ENCODE measurements around the gene UBE3C.

UBE3C gene

GRCh38 chr7:157270060-157270444, 131.3 kb downstream of the UBE3C start:
- 97% methylated on average over 3 of the region's 3 CpGs for WGBS
- H3K4me2 ChIP-seq (ENCODE audit: low read length, poor library complexity, severe bottlenecking) = no peak overlapping the region
- no peaks in the 10 kb centered on the region for H3K27me3 ChIP-seq (ENCODE audit: control insufficient read depth in 1 of 2, insufficient read depth in 1 of 2, low read length in 2 of 2)
- H3K4me3 ChIP-seq (ENCODE audit: insufficient read depth in 1 of 2, low read depth in 1 of 2, low read length in 2 of 2) = no peak overlapping the region
- no peak overlapping the region for H3K18ac ChIP-seq (ENCODE audit: low read depth in 1 of 2, low read length in 2 of 2)
- H4K8ac ChIP-seq (ENCODE audit: low read length) = no peak overlapping the region
- H2BK5ac ChIP-seq (ENCODE audit: low read depth, low read length, poor library complexity, severe bottlenecking) = no peak overlapping the region
- H2AK5ac ChIP-seq (ENCODE audit: low read length, severe bottlenecking) = no peak overlapping the region
- H3K79me1 ChIP-seq (replicated peaks; ENCODE audit: low read length, poor library complexity, severe bottlenecking) = peaks cover 9% of the 10 kb centered on the region
- H3K4me1 ChIP-seq (ENCODE audit: control insufficient read depth, insufficient read depth, low read depth, low read length) = peaks cover 15% of the 10 kb centered on the region
- no peak overlapping the region for H3K14ac ChIP-seq (ENCODE audit: low read length in 2 of 2)
- H2BK120ac ChIP-seq (ENCODE audit: low read depth, low read length) = no peak overlapping the region
- no peak overlapping the region for H2AFZ ChIP-seq (ENCODE audit: low read depth, low read length)
- peaks cover 43 to 53% of the 10 kb centered on the region in 2 experiments for H3K36me3 ChIP-seq (ENCODE audit: control insufficient read depth in 1 of 2, insufficient read depth in 2 of 2, low read depth in 1 of 2, low read length in 2 of 2)
- no peak overlapping the region for H2BK15ac ChIP-seq (ENCODE audit: low read depth, poor library complexity, severe bottlenecking)
- H2BK12ac ChIP-seq (ENCODE audit: low read length in 2 of 2) = no peak overlapping the region
- H3K4ac ChIP-seq (ENCODE audit: low read depth in 1 of 2, low read length in 2 of 2) = no peak overlapping the region
- no peaks in the 10 kb centered on the region for H3K9me3 ChIP-seq (ENCODE audit: control insufficient read depth, low read length)
- DNase-seq = no peak
- H3K9ac ChIP-seq (ENCODE audit: low read length) = no peak overlapping the region
- H4K91ac ChIP-seq (ENCODE audit: low read length) = no peak overlapping the region
- H3K27ac ChIP-seq (ENCODE audit: low read length, poor library complexity, severe bottlenecking) = no peak overlapping the region
- H3K23ac ChIP-seq (ENCODE audit: low read length in 2 of 2) = no peak overlapping the region

GRCh38 chr7:157271315-157271990, 132.7 kb downstream of the UBE3C start:
- Histone ChIP-seq H3K36me3 (ENCODE audit: control insufficient read depth in 1 of 2, insufficient read depth in 2 of 2, low read depth in 1 of 2, low read length in 2 of 2) (peaks cover 37 to 42% of the 10 kb centered on the region in 2 experiments), H3K9me3 (ENCODE audit: control insufficient read depth, low read length) (no peaks in the 10 kb centered on the region), H3K9ac (ENCODE audit: low read length) (peak overlapping the region; percentile 62), H3K27me3 (ENCODE audit: control insufficient read depth in 1 of 2, insufficient read depth in 1 of 2, low read length in 2 of 2) (no peaks in the 10 kb centered on the region), H2BK5ac (ENCODE audit: low read depth, low read length, poor library complexity, severe bottlenecking) (no peak overlapping the region), H2BK120ac (ENCODE audit: low read depth, low read length) (no peak overlapping the region), H3K4ac (ENCODE audit: low read depth in 1 of 2, low read length in 2 of 2) (no peak overlapping the region), H4K91ac (ENCODE audit: low read length) (peak overlapping the region; percentile 65), H4K8ac (ENCODE audit: low read length) (peak overlapping the region; percentile 49), H2BK15ac (ENCODE audit: low read depth, poor library complexity, severe bottlenecking) (no peak overlapping the region), H3K79me1 (replicated peaks; ENCODE audit: low read length, poor library complexity, severe bottlenecking) (peaks cover 8% of the 10 kb centered on the region), H3K27ac (ENCODE audit: low read length, poor library complexity, severe bottlenecking) (peak overlapping the region; percentile 43), H3K18ac (ENCODE audit: low read depth in 1 of 2, low read length in 2 of 2) (peak overlapping the region; percentile 29 to 30), H3K4me1 (ENCODE audit: control insufficient read depth, insufficient read depth, low read depth, low read length) (peaks cover 17% of the 10 kb centered on the region), H2AFZ (ENCODE audit: low read depth, low read length) (no peak overlapping the region), H3K14ac (ENCODE audit: low read length in 2 of 2) (no peak overlapping the region), H3K23ac (ENCODE audit: low read length in 2 of 2) (no peak overlapping the region), H2BK12ac (ENCODE audit: low read length in 2 of 2) (peak overlapping the region in 1 of 2 experiments; percentile 13), H2AK5ac (ENCODE audit: low read length, severe bottlenecking) (no peak overlapping the region), H3K4me3 (ENCODE audit: insufficient read depth in 1 of 2, low read depth in 1 of 2, low read length in 2 of 2) (no peak overlapping the region), H3K4me2 (ENCODE audit: low read length, poor library complexity, severe bottlenecking) (no peak overlapping the region)
- DNase-seq = no peak
- WGBS = 91% methylated on average over 15 of the region's 15 CpGs

- H2BK5ac ChIP-seq (ENCODE audit: low read depth, low read length, poor library complexity, severe bottlenecking) = no peak overlapping the region
- H2AFZ ChIP-seq (ENCODE audit: low read depth, low read length) = no peak overlapping the region
- WGBS = 9% methylated on average over 9 of the region's 9 CpGs
Observed at GRCh38 chr7:157271991-157272324, 133.2 kb downstream of the UBE3C start.

GRCh38 chr7:157272351-157273207, 133.9 kb downstream of the UBE3C start:
- 94% methylated on average over 24 of the region's 24 CpGs for WGBS
- Histone ChIP-seq H3K27me3 (ENCODE audit: control insufficient read depth in 1 of 2, insufficient read depth in 1 of 2, low read length in 2 of 2) (no peaks in the 10 kb centered on the region), H3K4me2 (ENCODE audit: low read length, poor library complexity, severe bottlenecking) (no peak overlapping the region), H2BK120ac (ENCODE audit: low read depth, low read length) (no peak overlapping the region), H3K9me3 (ENCODE audit: control insufficient read depth, low read length) (no peaks in the 10 kb centered on the region), H3K23ac (ENCODE audit: low read length in 2 of 2) (no peak overlapping the region), H2BK5ac (ENCODE audit: low read depth, low read length, poor library complexity, severe bottlenecking) (no peak overlapping the region), H3K4me1 (ENCODE audit: control insufficient read depth, insufficient read depth, low read depth, low read length) (peaks cover 24% of the 10 kb centered on the region), H2AFZ (ENCODE audit: low read depth, low read length) (no peak overlapping the region), H2BK15ac (ENCODE audit: low read depth, poor library complexity, severe bottlenecking) (peak overlapping the region; percentile 92), H4K8ac (ENCODE audit: low read length) (peak overlapping the region; percentile 92), H3K36me3 (ENCODE audit: control insufficient read depth in 1 of 2, insufficient read depth in 2 of 2, low read depth in 1 of 2, low read length in 2 of 2) (peaks cover 31 to 34% of the 10 kb centered on the region in 2 experiments), H3K4ac (ENCODE audit: low read depth in 1 of 2, low read length in 2 of 2) (peak overlapping the region; percentile 73 to 76), H3K27ac (ENCODE audit: low read length, poor library complexity, severe bottlenecking) (peak overlapping the region; percentile 55), H4K91ac (ENCODE audit: low read length) (peak overlapping the region; percentile 95), H2AK5ac (ENCODE audit: low read length, severe bottlenecking) (peak overlapping the region; percentile 78), H2BK12ac (ENCODE audit: low read length in 2 of 2) (peak overlapping the region; percentile 73 to 87), H3K14ac (ENCODE audit: low read length in 2 of 2) (peak overlapping the region in 1 of 2 experiments; percentile 39), H3K18ac (ENCODE audit: low read depth in 1 of 2, low read length in 2 of 2) (peak overlapping the region; percentile 79 to 84), H3K79me1 (replicated peaks; ENCODE audit: low read length, poor library complexity, severe bottlenecking) (peaks cover 6% of the 10 kb centered on the region), H3K4me3 (ENCODE audit: insufficient read depth in 1 of 2, low read depth in 1 of 2, low read length in 2 of 2) (no peak overlapping the region), H3K9ac (ENCODE audit: low read length) (peak overlapping the region; percentile 62)
- no peak for DNase-seq

More at GRCh38 chr7:157271991-157272324, 133.2 kb downstream of the UBE3C start:
- Histone ChIP-seq H2BK15ac (ENCODE audit: low read depth, poor library complexity, severe bottlenecking) (no peak overlapping the region), H3K23ac (ENCODE audit: low read length in 2 of 2) (no peak overlapping the region), H3K4me3 (ENCODE audit: insufficient read depth in 1 of 2, low read depth in 1 of 2, low read length in 2 of 2) (no peak overlapping the region), H4K8ac (ENCODE audit: low read length) (no peak overlapping the region), H3K9ac (ENCODE audit: low read length) (peak overlapping the region; percentile 62), H3K18ac (ENCODE audit: low read depth in 1 of 2, low read length in 2 of 2) (no peak overlapping the region), H4K91ac (ENCODE audit: low read length) (no peak overlapping the region), H3K14ac (ENCODE audit: low read length in 2 of 2) (no peak overlapping the region), H2BK120ac (ENCODE audit: low read depth, low read length) (no peak overlapping the region), H3K4me1 (ENCODE audit: control insufficient read depth, insufficient read depth, low read depth, low read length) (peaks cover 19% of the 10 kb centered on the region), H3K79me1 (replicated peaks; ENCODE audit: low read length, poor library complexity, severe bottlenecking) (peaks cover 8% of the 10 kb centered on the region), H3K27ac (ENCODE audit: low read length, poor library complexity, severe bottlenecking) (peak overlapping the region; percentile 55), H2BK12ac (ENCODE audit: low read length in 2 of 2) (no peak overlapping the region), H2AK5ac (ENCODE audit: low read length, severe bottlenecking) (no peak overlapping the region), H3K9me3 (ENCODE audit: control insufficient read depth, low read length) (no peaks in the 10 kb centered on the region), H3K36me3 (ENCODE audit: control insufficient read depth in 1 of 2, insufficient read depth in 2 of 2, low read depth in 1 of 2, low read length in 2 of 2) (peaks cover 37% of the 10 kb centered on the region in 2 experiments), H3K27me3 (ENCODE audit: control insufficient read depth in 1 of 2, insufficient read depth in 1 of 2, low read length in 2 of 2) (no peaks in the 10 kb centered on the region), H3K4me2 (ENCODE audit: low read length, poor library complexity, severe bottlenecking) (no peak overlapping the region), H3K4ac (ENCODE audit: low read depth in 1 of 2, low read length in 2 of 2) (no peak overlapping the region)
- peak; percentile 98 for DNase-seq

Data from mesenchymal stem cell (in vitro differentiated cells and primary cell).